HFFc6 (cell line): ENCODE data around the gene EEF2K. TPM values are rescaled to one million over a fixed set of nuclear protein-coding genes. Genes with fewer than 3 reads are reported as not detected.

Experiments used
- DNase-seq: peaks from one replicate; pipeline ENCODE4 v3.0.0-alpha.2; 2018
- H3K27ac Mint-ChIP-seq: 2 replicates; pipeline ENCODE4 v1.8.0; 2020; ENCODE audit warnings: mild to moderate bottlenecking, mixed read lengths
- H3K27me3 Mint-ChIP-seq: 2 replicates; pipeline ENCODE4 v1.8.0; 2021; ENCODE audit warnings: mild to moderate bottlenecking, moderate library complexity, mixed read lengths; ENCODE audit not compliant: insufficient read depth
- H3K36me3 Mint-ChIP-seq: 2 replicates; pipeline ENCODE4 v1.8.0; 2021; ENCODE audit warnings: low read depth, mixed read lengths
- H3K4me1 Mint-ChIP-seq: 2 replicates; pipeline ENCODE4 v1.8.0; 2020; ENCODE audit warnings: low read depth, mixed read lengths
- H3K4me3 Mint-ChIP-seq: 2 replicates; pipeline ENCODE4 v1.8.0; 2020; ENCODE audit warnings: mild to moderate bottlenecking, moderate library complexity, mixed read lengths
- H3K9me3 Mint-ChIP-seq: 2 replicates; pipeline ENCODE4 v1.8.0; 2020; ENCODE audit warnings: mild to moderate bottlenecking, mixed read lengths
- long read RNA-seq: library from polyadenylated mRNA; unstranded; transcript quantifications from one replicate; pipeline ENCODE4 v2.0.0, GENCODE V29; 2019
- total RNA-seq, 6 experiments: library from RNA; stranded (reverse); fragmentation: NEBNext Ultra II Directional; extraction: Animal tissue kit (Norgen Biotek cat#: 25700); gene quantifications; 2 replicates in 1 of 6; 3 replicates in 5 of 6; pipeline ENCODE4 v1.2.3, GENCODE V29; 2021
- TF ChIP-seq, protein P1 (sequence below): fragments of 200-600 bp; sonication (generic); IDR thresholded peaks from 2 replicates; pipeline ENCODE4 v1.5.0; 2021; ENCODE audit warnings: antibody characterized with exemption, mild to moderate bottlenecking

EEF2K gene
- 10 to 100 TPM; 21.5 to 26.6 (median 23.5) TPM for total RNA-seq
- long read RNA-seq, full-length matches to known transcripts, result 1 of 6 reads
- long read RNA-seq, partial matches to known transcripts, result 1 of 6 reads
- long read RNA-seq, other reads (novel, unspliced or antisense), result 4 of 6 reads

DNA sequence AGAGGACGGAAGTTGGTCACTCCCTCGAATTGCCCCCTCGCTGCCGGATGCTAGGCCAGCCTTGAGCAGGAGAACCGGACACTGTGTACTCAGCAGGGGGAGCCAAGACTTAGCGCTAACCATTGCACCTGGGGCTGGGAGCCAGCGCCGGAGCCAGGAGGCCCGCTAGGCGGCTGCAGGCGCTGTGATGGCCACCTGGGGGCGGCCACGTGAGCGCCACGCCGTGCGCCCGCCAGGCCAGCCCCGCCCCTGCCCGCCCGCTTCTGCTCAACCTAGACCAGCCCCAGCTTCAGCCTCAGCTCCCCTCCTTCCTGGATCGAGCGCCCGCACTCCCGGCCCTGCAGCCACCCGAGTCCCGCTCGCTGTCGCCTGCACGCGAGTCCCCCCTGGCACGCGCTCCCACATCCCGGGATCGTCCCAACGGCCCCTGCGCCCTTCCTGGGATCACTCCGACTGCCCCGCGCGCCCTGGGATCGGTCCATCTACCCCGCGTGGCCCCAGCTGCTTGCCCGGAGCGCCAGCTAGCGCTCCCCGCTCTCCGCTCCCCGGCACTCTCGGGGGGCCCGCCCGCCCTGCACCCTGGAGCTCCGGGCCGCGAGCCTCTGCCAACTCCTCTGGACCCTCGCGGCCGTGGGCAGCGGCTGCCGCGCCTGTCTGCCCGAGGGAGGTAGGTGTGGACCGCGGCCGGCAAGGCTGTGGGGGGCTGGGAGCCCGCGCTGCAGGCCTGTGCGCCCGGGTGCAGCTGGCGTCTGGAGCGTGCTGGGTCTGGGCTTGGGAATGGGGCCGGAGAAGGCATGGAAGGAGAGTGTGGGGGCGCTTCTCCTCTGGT is at the start of gene EEF2K:
EEF2K (plus strand) TSS at position 266 of the 829 bp plus-strand sequence. CDS start 19,452 bp downstream, outside the sequence.
- H3K4me1 Mint-ChIP-seq, result peaks cover 51% of the 10 kb centered on the region
- peak within 1 kb of the TSS; percentile 95 for H3K27ac Mint-ChIP-seq
- no peaks in the 10 kb centered on the region for H3K9me3 Mint-ChIP-seq
- peak within 1 kb of the TSS; percentile 96 for H3K4me3 Mint-ChIP-seq
- H3K27me3 Mint-ChIP-seq, result no peaks in the 10 kb centered on the region
- TF ChIP-seq, protein P1, sequence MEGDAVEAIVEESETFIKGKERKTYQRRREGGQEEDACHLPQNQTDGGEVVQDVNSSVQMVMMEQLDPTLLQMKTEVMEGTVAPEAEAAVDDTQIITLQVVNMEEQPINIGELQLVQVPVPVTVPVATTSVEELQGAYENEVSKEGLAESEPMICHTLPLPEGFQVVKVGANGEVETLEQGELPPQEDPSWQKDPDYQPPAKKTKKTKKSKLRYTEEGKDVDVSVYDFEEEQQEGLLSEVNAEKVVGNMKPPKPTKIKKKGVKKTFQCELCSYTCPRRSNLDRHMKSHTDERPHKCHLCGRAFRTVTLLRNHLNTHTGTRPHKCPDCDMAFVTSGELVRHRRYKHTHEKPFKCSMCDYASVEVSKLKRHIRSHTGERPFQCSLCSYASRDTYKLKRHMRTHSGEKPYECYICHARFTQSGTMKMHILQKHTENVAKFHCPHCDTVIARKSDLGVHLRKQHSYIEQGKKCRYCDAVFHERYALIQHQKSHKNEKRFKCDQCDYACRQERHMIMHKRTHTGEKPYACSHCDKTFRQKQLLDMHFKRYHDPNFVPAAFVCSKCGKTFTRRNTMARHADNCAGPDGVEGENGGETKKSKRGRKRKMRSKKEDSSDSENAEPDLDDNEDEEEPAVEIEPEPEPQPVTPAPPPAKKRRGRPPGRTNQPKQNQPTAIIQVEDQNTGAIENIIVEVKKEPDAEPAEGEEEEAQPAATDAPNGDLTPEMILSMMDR, result peak; percentile 90
- peak; percentile 95 for DNase-seq
- peaks cover 18% of the 10 kb centered on the region for H3K36me3 Mint-ChIP-seq

DNA sequence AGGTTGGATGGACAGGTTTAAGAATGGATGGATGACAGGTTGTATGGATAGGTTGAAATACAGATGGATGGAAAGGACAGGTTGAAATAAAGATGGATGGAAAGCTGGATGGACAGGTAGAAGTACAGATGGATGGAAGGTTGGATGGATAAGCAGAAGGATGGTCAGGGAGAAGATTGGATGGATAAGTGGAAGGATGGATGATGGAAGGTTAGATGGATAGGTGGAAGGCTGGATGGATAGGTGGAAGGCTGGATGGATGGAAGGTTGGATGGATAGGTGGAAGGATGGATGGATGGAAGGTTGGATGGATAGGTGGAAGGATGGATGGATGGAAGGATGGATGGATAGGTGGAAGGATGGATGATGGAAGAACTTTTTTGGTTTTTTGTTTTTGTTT is 44.7 kb upstream of the EEF2K start:
- Mint-ChIP-seq H3K9me3 (peaks cover 5% of the 10 kb centered on the region; the same call in 1 of the 2 replicates), H3K4me1 (no peaks in the 10 kb centered on the region), H3K4me3 (no peak overlapping the region), H3K27ac (no peak overlapping the region), H3K36me3 (no peaks in the 10 kb centered on the region), H3K27me3 (peaks cover 24% of the 10 kb centered on the region)
- DNase-seq, result no peak
- TF ChIP-seq, protein P1, result no peak

DNA sequence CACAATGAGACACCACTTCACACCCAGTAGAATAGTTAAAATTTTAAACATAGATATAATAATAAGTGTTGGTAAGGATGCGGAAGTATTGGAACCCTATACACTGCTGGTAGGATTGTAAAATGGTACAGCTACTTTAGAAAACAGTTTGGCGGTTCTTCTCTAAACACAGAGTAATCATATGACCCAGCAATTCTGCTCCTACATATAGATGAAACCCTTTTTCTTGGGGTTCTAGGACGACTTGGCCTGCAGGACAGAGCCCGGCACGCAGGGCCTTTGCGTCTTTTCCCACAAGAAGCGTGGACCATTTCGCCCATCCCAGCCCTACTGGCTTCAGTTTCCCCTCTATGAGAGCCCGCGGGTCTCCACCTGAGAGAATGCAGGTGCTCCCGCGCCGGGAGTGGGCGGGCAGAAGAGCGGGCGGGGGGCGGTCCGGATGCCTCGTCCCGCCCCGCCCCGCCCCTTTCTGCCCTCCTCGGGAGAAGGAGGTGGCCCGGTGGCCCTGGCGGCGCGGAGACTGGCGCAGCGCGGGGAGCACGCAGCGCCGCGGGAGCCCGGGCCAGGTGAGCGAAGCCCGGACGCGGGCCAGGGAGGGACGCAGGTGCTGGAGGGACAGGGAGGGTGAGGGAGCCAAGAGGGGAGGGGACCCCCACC is 44.0 kb upstream of the EEF2K start, which contains the start of gene SDR42E2:
SDR42E2 (plus strand) TSS at position 508 of the 657 bp plus-strand sequence. CDS start 3,077 bp downstream, outside the sequence.
- DNase-seq, result no peak
- peaks cover 25% of the 10 kb centered on the region for H3K27me3 Mint-ChIP-seq
- H3K27ac Mint-ChIP-seq, result no peak within 1 kb of the TSS
- H3K4me1 Mint-ChIP-seq, result no peaks in the 10 kb centered on the region
- no peaks in the 10 kb centered on the region for H3K36me3 Mint-ChIP-seq
- H3K9me3 Mint-ChIP-seq, result peaks cover 5% of the 10 kb centered on the region; the same call in 1 of the 2 replicates
- TF ChIP-seq, protein P1, result no peak
- H3K4me3 Mint-ChIP-seq, result no peak within 1 kb of the TSS

DNA sequence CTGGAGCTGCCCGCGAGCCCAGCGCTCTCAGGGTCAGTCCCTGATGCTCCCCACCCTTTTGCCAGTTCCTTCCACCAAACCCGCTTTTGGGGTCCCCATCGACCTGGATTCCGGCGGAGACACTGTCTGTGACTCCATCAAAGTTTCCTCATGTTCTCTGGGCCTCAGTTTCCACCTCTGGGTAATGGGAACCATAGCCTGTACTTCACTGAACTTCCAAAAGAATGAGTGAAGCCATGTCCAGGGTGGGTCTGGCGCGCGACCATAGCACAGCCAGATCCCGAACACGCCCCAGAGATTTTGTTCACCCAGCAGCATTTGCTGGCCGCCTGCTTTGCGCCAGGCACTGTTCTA is 43.4 kb upstream of the EEF2K start:
- TF ChIP-seq, protein P1, result no peak
- H3K4me1 Mint-ChIP-seq, result no peaks in the 10 kb centered on the region

DNA sequence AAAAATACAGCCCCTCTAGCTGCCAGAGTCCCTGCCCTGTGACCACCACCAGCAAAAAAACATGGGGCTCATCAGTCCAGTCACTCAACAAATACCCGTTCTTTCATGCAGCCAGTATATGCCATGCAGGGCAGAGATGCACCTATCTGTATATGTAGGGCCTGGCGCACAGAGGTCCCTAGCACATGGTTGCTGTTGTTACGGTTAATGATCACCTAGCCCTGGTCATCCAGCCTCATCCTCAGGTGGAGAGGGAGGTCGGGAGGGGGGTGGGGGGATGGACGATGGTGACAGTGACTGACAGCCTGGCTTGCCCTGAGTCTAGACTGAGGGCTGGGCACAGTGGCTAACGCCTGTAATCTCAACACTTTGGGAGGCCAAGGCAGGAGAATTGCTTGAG is 42.3 kb upstream of the EEF2K start:
- Mint-ChIP-seq H3K27me3 (peaks cover 32% of the 10 kb centered on the region), H3K4me1 (no peaks in the 10 kb centered on the region), H3K9me3 (peaks cover 5% of the 10 kb centered on the region; the same call in 1 of the 2 replicates), H3K36me3 (no peaks in the 10 kb centered on the region), H3K27ac (no peak overlapping the region), H3K4me3 (no peak overlapping the region)
- DNase-seq, result no peak
- TF ChIP-seq, protein P1, result no peak

More for the DNA sequence above, 43.4 kb upstream of the EEF2K start:
- H3K9me3 Mint-ChIP-seq, result peaks cover 5% of the 10 kb centered on the region; the same call in 1 of the 2 replicates
- DNase-seq, result no peak
- peaks cover 30% of the 10 kb centered on the region for H3K27me3 Mint-ChIP-seq
- H3K27ac Mint-ChIP-seq, result no peak overlapping the region
- no peak overlapping the region for H3K4me3 Mint-ChIP-seq
- H3K36me3 Mint-ChIP-seq, result no peaks in the 10 kb centered on the region
